Neuronal stem cell (in vitro differentiated cells): ENCODE results near the gene METTL5.
"Not testable (repeated sequence)": the region's sequence is repeated elsewhere in the genome, so short reads cannot be mapped to it uniquely, and the experiment has no call there.

Experiments used
- DNase-seq: peaks from one replicate; pipeline ENCODE4 v3.0.0-alpha.2; 2013; ENCODE audit warnings: low spot score
- H2AFZ ChIP-seq: one replicate; pipeline ENCODE4 v1.6.1; 2013; ENCODE audit warnings: mild to moderate bottlenecking, low read length, inconsistent platforms
- H2AK5ac ChIP-seq: 2 replicates; pipeline ENCODE4 v1.6.1; 2013; ENCODE audit warnings: low read depth, mild to moderate bottlenecking, inconsistent platforms, low read length, moderate library complexity, mixed read lengths
- H2BK120ac ChIP-seq: 2 replicates; pipeline ENCODE4 v1.6.1; 2013; ENCODE audit warnings: low read depth, mild to moderate bottlenecking, inconsistent platforms, low read length, moderate library complexity, mixed read lengths
- H2BK12ac ChIP-seq: one replicate; pipeline ENCODE4 v1.6.1; 2013; ENCODE audit warnings: low read length, inconsistent platforms
- H2BK15ac ChIP-seq: 2 replicates; pipeline ENCODE4 v1.6.1; 2013; ENCODE audit warnings: mild to moderate bottlenecking, low read length, inconsistent platforms, mixed read lengths
- H2BK5ac ChIP-seq: one replicate; pipeline ENCODE4 v1.6.1; 2013; ENCODE audit warnings: inconsistent platforms, mild to moderate bottlenecking, low read length, moderate library complexity
- H3K14ac ChIP-seq: one replicate; pipeline ENCODE4 v1.6.1; 2013; ENCODE audit warnings: low read length, inconsistent platforms
- H3K18ac ChIP-seq: 2 replicates; pipeline ENCODE4 v1.6.1; 2013; ENCODE audit warnings: low read length, inconsistent platforms
- H3K23ac ChIP-seq: 2 replicates; pipeline ENCODE4 v1.6.1; 2013; ENCODE audit warnings: low read depth, mild to moderate bottlenecking, mixed read lengths, low read length, inconsistent platforms; ENCODE audit not compliant: poor library complexity
- H3K27ac ChIP-seq: replicated peaks from 3 replicates; pipeline ENCODE4 v1.5.1; 2013; ENCODE audit warnings: low read length, inconsistent platforms
- H3K27me3 ChIP-seq, 3 experiments: 2 replicates each; pipeline ENCODE4 v1.6.1; 2013; ENCODE audit warnings: low read length in 3 of 3, mild to moderate bottlenecking in 2 of 3, inconsistent platforms in 1 of 3, low read depth in 1 of 3, mixed read lengths in 1 of 3, moderate library complexity in 1 of 3; ENCODE audit not compliant: control insufficient read depth in 3 of 3, insufficient read depth in 3 of 3
- H3K36me3 ChIP-seq, 2 donors: replicated peaks in 1 of 2; 2 replicates each; pipeline ENCODE4 v1.6.1; 2013; ENCODE audit warnings: low read length in 2 of 2; ENCODE audit not compliant: control insufficient read depth in 2 of 2, insufficient read depth in 2 of 2
- H3K4ac ChIP-seq: 2 replicates; pipeline ENCODE4 v1.6.1; 2013; ENCODE audit warnings: inconsistent platforms, mild to moderate bottlenecking, low read length, moderate library complexity
- H3K4me1 ChIP-seq, 2 donors: 1 replicate in 1 of 2; 2 replicates in 1 of 2; pipeline ENCODE4 v1.6.1; 2013; ENCODE audit warnings: low read length in 2 of 2, low read depth in 1 of 2; ENCODE audit not compliant: control insufficient read depth in 2 of 2, insufficient read depth in 1 of 2
- H3K4me2 ChIP-seq: one replicate; pipeline ENCODE4 v1.6.1; 2013; ENCODE audit warnings: mild to moderate bottlenecking, low read length, inconsistent platforms; ENCODE audit not compliant: insufficient read depth, poor library complexity, severe bottlenecking
- H3K4me3 ChIP-seq, 2 donors: 2 replicates each; pipeline ENCODE4 v1.5.1; 2013; ENCODE audit warnings: low read length in 2 of 2, mild to moderate bottlenecking in 2 of 2, inconsistent platforms in 1 of 2, moderate library complexity in 1 of 2
- H3K79me1 ChIP-seq: one replicate; pipeline ENCODE4 v1.6.1; 2013; ENCODE audit warnings: low read depth, mild to moderate bottlenecking, inconsistent platforms, low read length, moderate library complexity
- H3K9ac ChIP-seq: one replicate; pipeline ENCODE4 v1.6.1; 2013; ENCODE audit warnings: mild to moderate bottlenecking, low read depth, low read length, inconsistent platforms; ENCODE audit not compliant: poor library complexity
- H3K9me3 ChIP-seq, 2 donors: replicated peaks in 1 of 2; 2 replicates each; pipeline versions ENCODE3 to v1.6.1; 2013; ENCODE audit warnings: low read length in 2 of 2, mild to moderate bottlenecking in 2 of 2, inconsistent platforms in 1 of 2, low read depth in 1 of 2, mixed read lengths in 1 of 2, moderate library complexity in 1 of 2; ENCODE audit not compliant: control insufficient read depth in 2 of 2, insufficient read depth in 1 of 2
- H4K8ac ChIP-seq: one replicate; pipeline ENCODE4 v1.6.1; 2013; ENCODE audit warnings: low read depth, mild to moderate bottlenecking, inconsistent platforms, low read length, moderate library complexity
- H4K91ac ChIP-seq: one replicate; pipeline ENCODE4 v1.6.1; 2013; ENCODE audit warnings: low read length, low read depth, mild to moderate bottlenecking, inconsistent platforms; ENCODE audit not compliant: poor library complexity
- WGBS, 2 donors: extraction: QIAGEN DNeasy Blood & Tissue Kit; methylation state at CpG; one replicate each; pipeline ENCODE4 v1.1.7; 2013; ENCODE audit warnings: missing lambda C conversion rate in 2 of 2, mixed read lengths in 1 of 2; ENCODE audit not compliant: insufficient read length in 2 of 2, insufficient replicate concordance in 1 of 2; ENCODE audit errors: extremely low coverage in 2 of 2; 5-methylcytosine and 5-hydroxymethylcytosine counted together

Gene METTL5

GRCh38 chr2:169822785-169823392 is 1.8 kb downstream of the METTL5 start:
- H3K9ac ChIP-seq, result no peak overlapping the region
- H3K4ac ChIP-seq, result no peak overlapping the region
- no peaks in the 10 kb centered on the region for H3K9me3 ChIP-seq
- H3K4me2 ChIP-seq, result no peak overlapping the region
- no peak for DNase-seq
- H3K4me3 ChIP-seq, result no peak overlapping the region
- peaks cover 2 to 51% of the 10 kb centered on the region in 2 donors for H3K36me3 ChIP-seq
- no peak overlapping the region for H3K23ac ChIP-seq
- no peak overlapping the region for H4K8ac ChIP-seq
- H2BK5ac ChIP-seq, result no peak overlapping the region
- H3K27ac ChIP-seq, result no peak overlapping the region
- peaks cover 0 to 2% of the 10 kb centered on the region in 2 donors for H3K4me1 ChIP-seq
- no peak overlapping the region for H2BK120ac ChIP-seq
- H2AK5ac ChIP-seq, result no peak overlapping the region
- peaks cover 4% of the 10 kb centered on the region for H3K79me1 ChIP-seq
- WGBS, 2 donors, result no CpG with 5 or more reads among the region's 4 CpGs
- H2BK12ac ChIP-seq, result no peak overlapping the region
- no peak overlapping the region for H4K91ac ChIP-seq
- no peak overlapping the region for H3K18ac ChIP-seq
- no peak overlapping the region for H3K14ac ChIP-seq
- no peak overlapping the region for H2AFZ ChIP-seq
- H2BK15ac ChIP-seq, result no peak overlapping the region
- no peaks in the 10 kb centered on the region for H3K27me3 ChIP-seq

GRCh38 chr2:169822036-169822435 is 2.7 kb downstream of the METTL5 start:
- Histone ChIP-seq H2BK120ac (no peak overlapping the region), H2BK5ac (no peak overlapping the region), H2AK5ac (no peak overlapping the region), H3K4ac (no peak overlapping the region), H2AFZ (no peak overlapping the region), H3K4me1 (peaks cover 0 to 2% of the 10 kb centered on the region in 2 donors), H3K4me2 (no peak overlapping the region), H3K9ac (no peak overlapping the region), H2BK12ac (no peak overlapping the region), H2BK15ac (no peak overlapping the region), H3K18ac (no peak overlapping the region), H3K23ac (no peak overlapping the region), H3K14ac (no peak overlapping the region), H3K27me3 (no peaks in the 10 kb centered on the region), H4K8ac (no peak overlapping the region), H3K79me1 (no peaks in the 10 kb centered on the region), H4K91ac (no peak overlapping the region), H3K9me3 (no peaks in the 10 kb centered on the region), H3K27ac (no peak overlapping the region), H3K36me3 (peaks cover 3 to 59% of the 10 kb centered on the region in 2 donors), H3K4me3 (no peak overlapping the region)
- no peak for DNase-seq
- no CpG with 5 or more reads among the region's 3 CpGs for WGBS, 2 donors

GRCh38 chr2:169820101-169820500 is 4.6 kb downstream of the METTL5 start:
- H3K14ac ChIP-seq, H2BK12ac ChIP-seq, H2AFZ ChIP-seq, H2BK5ac ChIP-seq, H4K8ac ChIP-seq, H3K18ac ChIP-seq, H3K27ac ChIP-seq, H3K23ac ChIP-seq, H3K79me1 ChIP-seq, H4K91ac ChIP-seq, DNase-seq, H3K4me2 ChIP-seq, H3K4me3 ChIP-seq, H2AK5ac ChIP-seq, H3K9ac ChIP-seq, H3K27me3 ChIP-seq, H2BK120ac ChIP-seq, H3K4ac ChIP-seq, H2BK15ac ChIP-seq, H3K9me3 ChIP-seq, H3K4me1 ChIP-seq: not testable (repeated sequence)
- peaks cover 5 to 74% of the 10 kb centered on the region in 2 donors for H3K36me3 ChIP-seq
- WGBS, 2 donors, result no CpG with 5 or more reads among the region's 7 CpGs

- no peak overlapping the region for H2BK5ac ChIP-seq
- no peak overlapping the region for H2BK120ac ChIP-seq
- no peak for DNase-seq
- H3K4me1 ChIP-seq, result peaks cover 0 to 2% of the 10 kb centered on the region in 2 donors
- no peak overlapping the region for H3K27ac ChIP-seq
- H3K14ac ChIP-seq, result no peak overlapping the region
- H3K4me3 ChIP-seq, result no peak overlapping the region
- H3K18ac ChIP-seq, result no peak overlapping the region
- no peak overlapping the region for H3K23ac ChIP-seq
- no peak overlapping the region for H2AFZ ChIP-seq
- no peak overlapping the region for H4K8ac ChIP-seq
- peaks cover 5 to 82% of the 10 kb centered on the region in 2 donors for H3K36me3 ChIP-seq
- no peaks in the 10 kb centered on the region for H3K27me3 ChIP-seq
- H2AK5ac ChIP-seq, result no peak overlapping the region
- H3K79me1 ChIP-seq, result no peaks in the 10 kb centered on the region
- H3K4ac ChIP-seq, result no peak overlapping the region
- H4K91ac ChIP-seq, result no peak overlapping the region
- no peak overlapping the region for H3K9ac ChIP-seq
- no peak overlapping the region for H2BK12ac ChIP-seq
- H3K9me3 ChIP-seq, result peaks cover 0 to 3% of the 10 kb centered on the region in 2 donors
- no peak overlapping the region for H3K4me2 ChIP-seq
- no peak overlapping the region for H2BK15ac ChIP-seq
- no CpG with 5 or more reads among the region's 1 CpG for WGBS, 2 donors
These were observed 5.6 kb downstream of the METTL5 start for GRCh38 chr2:169819106-169819505.
